SK-N-DZ (cell line): ENCODE data around the gene FGF22.

Experiments used
- DNase-seq: peaks from one replicate; pipeline ENCODE4 v3.0.0-alpha.2; 2015; ENCODE audit warnings: low spot score

The FGF22 gene

GRCh38 chr19:677601-678436, 38.1 kb downstream of the FGF22 start:
- no peak for DNase-seq

DNA sequence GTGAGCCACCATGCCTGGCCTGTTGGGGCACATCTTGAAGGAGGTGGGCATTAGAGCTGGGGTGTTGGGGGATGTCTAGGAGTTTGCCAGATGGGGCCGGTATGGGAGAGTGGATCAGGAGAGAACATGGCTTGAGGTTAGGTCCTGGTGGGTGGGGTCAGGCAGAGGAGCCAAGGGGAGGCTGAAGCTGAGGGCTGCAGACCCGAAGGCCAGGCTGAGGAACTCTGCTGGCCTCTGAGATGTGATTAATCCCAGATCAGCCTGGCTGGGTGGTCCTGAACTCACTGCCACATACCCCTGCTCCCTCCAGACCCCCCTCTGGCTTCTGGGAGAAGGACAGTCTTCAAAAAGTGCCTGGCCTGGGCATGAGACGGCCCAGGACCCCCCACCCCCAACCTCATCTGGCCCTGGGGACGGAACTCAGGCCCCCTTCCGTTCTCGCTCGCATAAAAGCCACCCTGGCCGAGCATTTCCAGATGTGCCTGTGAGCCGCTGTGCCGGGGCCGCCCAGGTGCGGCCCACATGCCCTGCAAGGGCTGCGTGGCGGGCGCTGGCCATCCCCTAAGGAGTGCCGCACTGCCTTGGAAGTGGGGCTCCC, 39.2 kb downstream of the FGF22 start:
- no peak for DNase-seq

DNA sequence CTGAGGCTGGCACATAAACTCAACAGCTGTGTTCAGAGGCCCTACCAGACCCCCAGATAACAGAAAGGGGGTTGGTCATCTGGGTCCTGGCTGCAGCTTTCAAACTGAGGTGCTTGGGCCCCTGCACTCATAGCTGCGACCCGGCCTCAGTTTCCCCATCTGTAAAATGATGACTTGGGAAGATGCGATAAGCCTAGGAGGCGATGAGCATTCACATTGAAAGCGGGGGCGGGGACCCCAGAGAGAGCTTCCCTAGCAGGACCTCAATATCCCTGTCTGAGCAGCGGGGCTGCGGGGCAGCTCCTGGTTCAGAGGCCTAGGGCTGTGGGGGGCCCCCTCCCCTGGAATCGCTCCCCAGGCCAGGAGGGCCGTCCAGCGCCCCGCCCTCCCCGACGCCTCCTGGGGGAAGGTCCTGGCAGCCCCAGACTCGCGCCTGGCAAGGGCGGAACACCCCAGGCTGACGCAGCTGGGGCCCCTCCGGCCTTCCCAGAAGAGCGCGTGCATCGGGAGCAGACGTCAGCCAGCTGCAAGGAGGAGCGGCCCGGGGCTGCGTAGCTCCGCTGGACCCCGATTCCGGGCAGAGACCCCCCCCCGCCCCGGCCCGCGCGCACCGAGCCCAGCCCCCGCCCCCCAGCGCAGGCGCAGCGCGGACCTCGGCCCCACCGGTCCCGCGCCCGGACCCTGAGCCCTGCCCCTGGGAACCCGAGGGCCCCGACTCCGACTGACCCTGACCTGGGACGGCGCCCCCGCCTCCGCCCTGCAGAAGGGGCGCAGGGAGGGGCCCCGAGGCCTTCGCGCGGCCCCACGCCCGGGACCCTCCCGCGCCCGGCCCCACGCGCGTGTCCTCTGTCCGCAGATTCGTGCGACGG, 40.0 kb downstream of the FGF22 start:
- no peak for DNase-seq

GRCh38 chr19:680287-681028, 40.8 kb downstream of the FGF22 start:
- DNase-seq: peak; percentile 96

GRCh38 chr19:681029-682019, 41.6 kb downstream of the FGF22 start:
- no peak for DNase-seq

DNA sequence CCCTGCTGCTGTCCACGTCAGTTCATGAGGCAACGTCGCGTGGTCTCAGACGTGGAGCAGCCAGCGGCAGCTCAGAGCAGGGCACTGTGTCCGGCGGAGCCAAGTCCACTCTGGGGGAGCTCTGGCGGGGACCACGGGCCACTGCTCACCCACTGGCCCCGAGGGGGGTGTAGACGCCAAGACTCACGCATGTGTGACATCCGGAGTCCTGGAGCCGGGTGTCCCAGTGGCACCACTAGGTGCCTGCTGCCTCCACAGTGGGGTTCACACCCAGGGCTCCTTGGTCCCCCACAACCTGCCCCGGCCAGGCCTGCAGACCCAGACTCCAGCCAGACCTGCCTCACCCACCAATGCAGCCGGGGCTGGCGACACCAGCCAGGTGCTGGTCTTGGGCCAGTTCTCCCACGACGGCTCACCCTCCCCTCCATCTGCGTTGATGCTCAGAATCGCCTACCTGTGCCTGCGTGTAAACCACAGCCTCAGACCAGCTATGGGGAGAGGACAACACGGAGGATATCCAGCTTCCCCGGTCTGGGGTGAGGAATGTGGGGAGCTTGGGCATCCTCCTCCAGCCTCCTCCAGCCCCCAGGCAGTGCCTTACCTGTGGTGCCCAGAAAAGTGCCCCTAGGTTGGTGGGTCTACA, 43.1 kb downstream of the FGF22 start:
- DNase-seq: no peak

DNA sequence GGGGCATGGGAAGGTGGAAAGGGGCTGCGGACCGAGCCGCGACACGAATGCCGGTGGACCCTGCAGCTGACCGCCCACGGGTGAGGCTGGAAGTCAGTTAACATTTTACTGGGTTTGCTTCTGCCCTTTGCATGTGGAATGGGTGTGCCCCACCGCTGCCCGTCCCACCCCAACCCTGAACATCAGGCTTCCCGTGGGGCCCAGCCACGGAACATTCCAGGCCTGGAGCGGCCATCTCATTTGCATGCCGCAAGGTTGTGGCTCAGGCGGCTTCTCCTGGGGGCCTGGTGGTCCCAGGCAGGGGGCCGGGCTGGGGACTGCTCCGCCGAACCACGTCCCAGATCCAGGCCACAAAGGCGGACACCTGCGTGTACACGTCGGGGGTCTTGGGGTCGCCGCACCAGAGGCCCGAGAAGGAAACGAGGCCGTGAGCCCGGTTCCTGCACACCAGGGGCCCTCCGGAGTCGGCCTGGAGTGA, 45.8 kb downstream of the FGF22 start:
- DNase-seq: no peak

- DNase-seq: no peak
Observed at GRCh38 chr19:686589-687297, 47.1 kb downstream of the FGF22 start.

DNA sequence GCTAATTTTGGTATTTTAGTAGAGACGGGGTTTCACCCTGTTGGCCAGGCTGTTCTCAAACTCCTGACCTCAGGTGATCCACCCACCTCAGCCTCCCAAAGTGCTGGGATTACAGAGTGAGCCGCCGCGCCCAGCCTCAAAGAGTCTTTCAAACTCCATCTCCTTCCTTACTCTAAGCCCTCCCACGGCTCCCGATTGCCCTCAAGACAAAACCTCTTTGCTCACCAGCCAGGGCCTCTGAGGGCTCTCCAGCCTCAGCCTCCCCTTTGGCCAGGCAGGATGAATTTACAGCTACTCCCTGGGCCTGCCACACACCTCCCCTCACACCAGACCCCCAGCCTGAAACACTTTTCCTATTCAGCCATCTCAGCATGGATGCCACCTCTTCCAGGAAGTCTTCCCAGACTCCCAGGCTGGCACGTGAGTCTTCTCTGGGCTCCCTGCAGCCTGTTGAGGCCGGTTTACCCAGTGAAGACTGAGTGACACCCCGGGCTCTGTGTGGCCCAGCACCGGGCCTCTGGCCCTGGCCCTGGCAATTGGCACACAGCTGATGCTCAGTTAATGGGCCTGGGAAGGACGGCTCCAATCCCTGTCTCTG, 48.0 kb downstream of the FGF22 start:
- no peak for DNase-seq

GRCh38 chr19:688214-688613, 48.5 kb downstream of the FGF22 start:
- DNase-seq: no peak

- no peak for DNase-seq
Observed at GRCh38 chr19:688992-689391, 49.3 kb downstream of the FGF22 start.

- no peak for DNase-seq
Observed at GRCh38 chr19:690203-690602, 50.5 kb downstream of the FGF22 start.
